Stimulated activated naive CD4-positive, alpha-beta T cell treated with Interleukin-2 at 50 U/mL for 16 hours (primary cell): ENCODE data around the gene PPP1R3A.

Source experiments
- DNase-seq: peaks from one replicate; lab custom pipeline; 2025; lab: John Stamatoyannopoulos, UW

The PPP1R3A gene

DNA sequence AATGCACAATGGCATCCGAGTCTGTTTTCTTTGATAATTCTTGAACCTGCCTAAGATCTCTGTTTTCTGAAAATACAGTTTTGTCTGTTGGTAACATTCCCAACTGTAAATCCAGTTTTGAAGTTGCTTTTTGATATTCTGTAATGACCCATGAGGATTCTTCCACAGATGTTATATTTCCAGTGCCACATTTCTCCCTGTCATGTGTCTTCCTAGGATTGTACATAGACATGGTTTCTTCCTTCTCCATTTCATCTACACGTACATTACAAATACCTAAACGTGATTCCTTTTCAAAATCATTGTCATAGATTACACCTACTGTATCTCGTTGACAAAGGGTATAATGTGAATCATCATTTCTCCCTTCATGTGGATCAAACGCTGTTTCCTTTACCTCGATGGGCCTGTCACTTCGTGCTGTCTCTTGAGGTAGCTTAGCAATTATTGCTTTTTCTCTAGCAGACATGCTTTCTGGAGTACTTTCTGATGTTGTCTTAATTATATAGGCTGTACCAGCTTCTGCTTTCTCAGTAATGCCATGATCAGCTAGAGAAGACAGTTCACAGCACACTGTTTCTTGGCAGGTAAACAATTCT lies 40.3 kb downstream of the PPP1R3A start:
- DNase-seq, result no peak

GRCh38 chr7:113875224-113875623 lies 43.6 kb downstream of the PPP1R3A start:
- DNase-seq, result no peak

DNA sequence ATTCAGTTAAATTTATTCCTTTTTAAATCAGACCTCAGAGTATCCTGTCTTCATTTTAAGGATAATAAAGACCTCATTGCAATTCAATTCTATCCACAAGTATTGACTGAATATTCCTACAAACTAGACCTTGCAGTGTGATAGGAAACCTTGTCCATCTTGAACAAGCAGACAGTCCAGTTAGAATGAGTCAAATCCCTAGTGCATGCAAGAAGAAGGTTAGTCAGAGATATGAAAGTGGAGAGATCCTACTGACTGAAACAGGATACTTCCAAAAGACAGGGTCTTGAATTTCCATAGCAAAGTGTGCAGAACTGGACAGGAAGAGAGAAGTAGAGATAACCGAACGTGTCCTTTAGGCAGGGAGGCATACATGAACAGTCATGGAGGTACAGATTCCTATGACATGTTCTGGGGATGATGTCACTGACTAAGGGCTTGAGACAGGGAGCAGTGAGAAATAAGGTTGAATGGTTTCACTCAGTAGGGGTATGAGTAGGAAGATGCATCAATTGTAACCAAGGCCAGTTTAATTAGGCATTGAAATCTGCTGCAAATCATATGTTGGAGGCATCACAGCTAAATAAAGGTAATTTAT lies 45.2 kb downstream of the PPP1R3A start:
- DNase-seq, result no peak

DNA sequence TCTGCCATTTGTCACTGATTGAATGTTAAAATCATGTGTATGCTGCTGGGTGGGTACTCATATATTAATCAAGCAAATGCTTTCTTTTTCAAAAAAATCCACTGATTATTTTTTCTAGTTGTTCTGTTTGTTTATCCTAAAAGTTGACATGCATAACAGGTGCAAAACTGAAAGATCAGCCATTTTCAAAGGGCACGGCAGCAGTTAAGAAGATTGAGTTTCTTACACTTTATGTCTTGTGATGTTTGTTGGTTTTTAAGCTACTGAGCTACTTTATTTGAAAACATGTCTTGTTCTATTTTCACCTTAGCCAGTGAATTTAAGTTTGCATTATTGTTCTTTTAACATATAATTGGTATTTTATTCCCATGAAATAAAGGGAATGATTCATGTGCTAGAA lies 45.8 kb downstream of the PPP1R3A start:
- no peak for DNase-seq

- DNase-seq, result no peak
Observed at GRCh38 chr7:113867325-113867724, 51.5 kb downstream of the PPP1R3A start.

- DNase-seq, result no peak
Observed at GRCh38 chr7:113856010-113856409, 62.8 kb downstream of the PPP1R3A start.

DNA sequence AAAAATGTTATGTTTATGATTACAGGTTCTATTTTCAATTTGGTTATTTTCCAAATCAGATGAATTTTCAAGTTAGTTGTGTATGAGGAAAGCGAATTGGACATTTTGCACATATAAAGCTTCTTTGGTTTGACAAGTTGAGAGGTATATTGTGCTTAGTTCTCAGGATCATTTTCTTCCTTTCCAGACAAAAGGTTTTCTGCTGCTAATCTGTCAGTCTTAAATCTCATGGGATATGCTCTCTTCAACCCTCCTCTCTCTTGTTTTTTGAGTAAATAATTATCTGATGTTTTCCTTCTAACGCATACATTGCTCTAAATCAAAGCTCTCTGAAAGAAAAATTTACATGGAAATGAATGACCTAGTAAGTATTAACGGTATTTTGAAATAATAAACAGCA lies 77.9 kb downstream of the PPP1R3A start:
- no peak for DNase-seq

DNA sequence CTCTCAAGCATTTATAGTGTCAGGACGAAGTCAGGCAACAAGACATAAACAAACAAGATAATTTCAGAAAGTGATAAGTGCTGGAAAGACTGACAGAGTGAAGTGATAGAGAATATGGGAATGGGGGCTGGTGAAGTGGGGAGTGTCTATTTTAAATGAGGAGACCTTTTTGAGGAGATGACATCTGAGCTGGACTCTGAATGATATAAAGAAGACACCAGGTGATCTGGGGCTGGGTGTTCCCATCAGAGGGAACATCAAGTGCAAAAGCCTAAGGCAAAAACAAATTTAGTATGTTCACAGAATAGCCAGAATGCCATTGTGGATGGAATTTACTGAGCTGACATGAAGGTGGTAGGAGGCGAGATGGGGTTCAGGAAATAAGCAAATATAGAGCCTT lies 83.4 kb downstream of the PPP1R3A start:
- DNase-seq, result no peak

DNA sequence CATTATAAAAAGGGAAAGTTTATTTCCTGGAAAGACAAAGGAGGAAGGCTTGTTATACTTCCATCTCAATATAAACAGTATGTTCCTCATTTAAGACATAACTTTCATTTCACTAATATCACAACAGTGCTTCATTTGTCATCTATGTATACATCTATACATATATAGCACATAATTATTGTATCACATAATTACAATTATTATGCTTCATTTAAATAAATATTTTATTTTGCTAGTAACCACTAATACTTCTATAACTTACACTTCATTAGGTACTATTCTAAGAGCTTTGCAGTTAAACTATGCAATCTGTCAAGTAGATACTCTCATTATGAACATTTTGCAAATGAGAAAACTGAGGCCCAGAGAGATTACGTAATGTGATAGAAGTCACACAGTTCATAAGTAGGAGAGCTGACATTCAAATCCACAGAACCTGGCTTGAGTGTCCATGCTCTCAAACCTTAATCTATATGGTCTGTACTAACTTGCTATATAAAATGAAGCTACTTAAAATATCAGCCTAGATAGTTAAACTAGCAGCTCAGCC lies 86.5 kb downstream of the PPP1R3A start:
- DNase-seq, result no peak

GRCh38 chr7:113831556-113831955 lies 87.3 kb downstream of the PPP1R3A start:
- DNase-seq, result no peak

- no peak for DNase-seq
Observed at GRCh38 chr7:113828581-113828980, 90.2 kb downstream of the PPP1R3A start.
